DND-41 (cell line): ENCODE results near the gene IL17RB.

ENCODE experiments used
- ATAC-seq: fragments of 200-7000 bp; cut with Tn5 transposase; 3 replicates; pipeline ENCODE4 v1.9.1; 2021; ENCODE audit warnings: low read depth; ENCODE audit not compliant: insufficient read depth
- DNase-seq: peaks from one replicate; pipeline ENCODE4 v3.0.0-alpha.2; 2020
- H2AFZ ChIP-seq: 2 replicates; pipeline ENCODE4 v1.6.0; 2012; ENCODE audit warnings: low read depth, low read length
- H3K27ac ChIP-seq: 2 replicates; pipeline ENCODE4 v1.5.1; 2012; ENCODE audit warnings: low read length, inconsistent platforms
- H3K27me3 ChIP-seq: fragments of 200-600 bp; sonication (generic); 2 replicates; pipeline ENCODE4 v1.6.0; 2012; ENCODE audit warnings: low read length, mild to moderate bottlenecking, inconsistent platforms; ENCODE audit not compliant: insufficient read depth, poor library complexity
- H3K36me3 ChIP-seq: 2 replicates; pipeline ENCODE4 v1.5.1; 2012; ENCODE audit warnings: low read length, inconsistent platforms; ENCODE audit not compliant: insufficient read depth
- H3K4me1 ChIP-seq: 2 replicates; pipeline ENCODE4 v1.5.1; 2012; ENCODE audit warnings: mild to moderate bottlenecking, low read length; ENCODE audit not compliant: insufficient read depth
- H3K4me2 ChIP-seq: 2 replicates; pipeline ENCODE4 v1.6.0; 2012; ENCODE audit warnings: mild to moderate bottlenecking, moderate library complexity, low read length, inconsistent platforms; ENCODE audit not compliant: insufficient read depth
- H3K4me3 ChIP-seq, 2 experiments: fragments of 200-600 bp in 1 of 2; shearing (Covaris generic) in 1 of 2; 2 replicates each; pipeline ENCODE4 v1.5.1; 2012 to 2016; ENCODE audit warnings: inconsistent platforms in 2 of 2, low read length in 2 of 2, mild to moderate bottlenecking in 2 of 2, low read depth in 1 of 2, moderate library complexity in 1 of 2
- H3K79me2 ChIP-seq: 2 replicates; pipeline ENCODE4 v1.6.0; 2012; ENCODE audit warnings: low read length, inconsistent platforms; ENCODE audit not compliant: insufficient read depth
- H3K9ac ChIP-seq: 2 replicates; pipeline ENCODE4 v1.6.0; 2012; ENCODE audit warnings: low read depth, mild to moderate bottlenecking, inconsistent platforms, low read length, moderate library complexity
- H3K9me3 ChIP-seq: 2 replicates; pipeline ENCODE4 v1.5.1; 2012; ENCODE audit warnings: low read length, moderate library complexity, mild to moderate bottlenecking, inconsistent platforms; ENCODE audit not compliant: insufficient read depth, severe bottlenecking
- H4K20me1 ChIP-seq: 2 replicates; pipeline ENCODE4 v1.6.0; 2012; ENCODE audit warnings: low read length; ENCODE audit not compliant: insufficient read depth
- EZH2 ChIP-seq: IDR thresholded peaks from 3 replicates; pipeline ENCODE4 v1.6.1; 2012; ENCODE audit warnings: borderline replicate concordance, low read depth, mild to moderate bottlenecking, moderate library complexity, low read length, inconsistent platforms; ENCODE audit not compliant: severe bottlenecking
- TF ChIP-seq, protein P1 (sequence below): IDR thresholded peaks from 2 replicates; pipeline ENCODE4 v1.5.1; 2012; ENCODE audit warnings: borderline replicate concordance, low read length, moderate library complexity, mild to moderate bottlenecking; ENCODE audit not compliant: poor library complexity, severe bottlenecking; ENCODE audit errors: extremely low read depth

IL17RB gene

DNA sequence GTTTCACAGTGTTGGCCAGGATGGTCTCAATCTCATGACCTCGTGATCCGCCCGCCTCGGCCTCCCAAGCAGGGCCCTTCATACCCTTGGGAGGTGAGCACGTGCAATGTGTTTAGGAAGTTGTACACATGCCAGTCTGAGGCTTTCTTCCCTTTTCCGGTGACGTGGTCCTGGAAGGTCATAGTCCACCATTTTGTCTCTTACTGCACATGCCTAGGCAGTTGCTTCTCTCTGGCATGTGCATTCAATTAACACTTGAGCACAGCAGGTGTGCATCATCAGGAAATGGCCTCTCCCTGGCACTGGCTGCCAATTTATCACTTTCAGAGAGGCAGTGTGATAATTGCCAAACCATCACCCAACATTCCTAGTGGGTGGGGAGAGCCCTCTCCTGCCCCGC, 67.0 kb downstream of the IL17RB start:
- Histone ChIP-seq H3K4me2 (no peak overlapping the region), H3K9me3 (no peaks in the 10 kb centered on the region), H3K4me1 (no peaks in the 10 kb centered on the region), H3K27ac (no peak overlapping the region), H3K36me3 (no peaks in the 10 kb centered on the region), H3K79me2 (no peaks in the 10 kb centered on the region), H3K9ac (no peak overlapping the region), H3K27me3 (peaks cover 4% of the 10 kb centered on the region), H3K4me3 (no peak overlapping the region), H2AFZ (no peak overlapping the region), H4K20me1 (no peaks in the 10 kb centered on the region)
- ATAC-seq (no peak), DNase-seq (no peak)
- TF ChIP-seq EZH2 = no peak
- TF ChIP-seq, protein P1, sequence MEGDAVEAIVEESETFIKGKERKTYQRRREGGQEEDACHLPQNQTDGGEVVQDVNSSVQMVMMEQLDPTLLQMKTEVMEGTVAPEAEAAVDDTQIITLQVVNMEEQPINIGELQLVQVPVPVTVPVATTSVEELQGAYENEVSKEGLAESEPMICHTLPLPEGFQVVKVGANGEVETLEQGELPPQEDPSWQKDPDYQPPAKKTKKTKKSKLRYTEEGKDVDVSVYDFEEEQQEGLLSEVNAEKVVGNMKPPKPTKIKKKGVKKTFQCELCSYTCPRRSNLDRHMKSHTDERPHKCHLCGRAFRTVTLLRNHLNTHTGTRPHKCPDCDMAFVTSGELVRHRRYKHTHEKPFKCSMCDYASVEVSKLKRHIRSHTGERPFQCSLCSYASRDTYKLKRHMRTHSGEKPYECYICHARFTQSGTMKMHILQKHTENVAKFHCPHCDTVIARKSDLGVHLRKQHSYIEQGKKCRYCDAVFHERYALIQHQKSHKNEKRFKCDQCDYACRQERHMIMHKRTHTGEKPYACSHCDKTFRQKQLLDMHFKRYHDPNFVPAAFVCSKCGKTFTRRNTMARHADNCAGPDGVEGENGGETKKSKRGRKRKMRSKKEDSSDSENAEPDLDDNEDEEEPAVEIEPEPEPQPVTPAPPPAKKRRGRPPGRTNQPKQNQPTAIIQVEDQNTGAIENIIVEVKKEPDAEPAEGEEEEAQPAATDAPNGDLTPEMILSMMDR = no peak
